WTC11 (cell line): Measurements from ENCODE around the gene PRKACG.

Source experiments
- ATF1 ChIP-seq: sonication (generic); formaldehyde crosslinking; IDR thresholded peaks from 2 replicates; pipeline ENCODE4 v1.8.1; 2023; ENCODE audit warnings: mild to moderate bottlenecking, moderate library complexity, missing genetic modification reagents
- ATF3 ChIP-seq: sonication (generic); formaldehyde crosslinking; conservative IDR thresholded peaks from 2 replicates; pipeline ENCODE4 v1.8.1; 2022; ENCODE audit warnings: mild to moderate bottlenecking, missing genetic modification reagents
- CTCF ChIP-seq: fragments of 200-600 bp; IDR thresholded peaks from 2 replicates; pipeline ENCODE4 v1.8.0; 2022; ENCODE audit warnings: antibody characterized with exemption
- FOXK1 ChIP-seq: sonication (generic); formaldehyde crosslinking; IDR thresholded peaks from 2 replicates; pipeline ENCODE4 v1.8.0; 2022; ENCODE audit warnings: mild to moderate bottlenecking, moderate library complexity, missing genetic modification reagents
- FOXP4 ChIP-seq: sonication (generic); formaldehyde crosslinking; IDR thresholded peaks from 2 replicates; pipeline ENCODE4 v1.8.0; 2022; ENCODE audit warnings: mild to moderate bottlenecking, missing genetic modification reagents
- JUN ChIP-seq: sonication (generic); formaldehyde crosslinking; IDR thresholded peaks from 2 replicates; pipeline ENCODE4 v1.8.0; 2023; ENCODE audit warnings: mild to moderate bottlenecking, missing genetic modification reagents
- NR2C2 ChIP-seq: sonication (generic); formaldehyde crosslinking; IDR thresholded peaks from 2 replicates; pipeline ENCODE4 v1.8.0; 2022; ENCODE audit warnings: mild to moderate bottlenecking, missing genetic modification reagents
- ZNF263 ChIP-seq: sonication (generic); formaldehyde crosslinking; IDR thresholded peaks from 2 replicates; pipeline ENCODE4 v1.8.1; 2022; ENCODE audit warnings: low read depth, mild to moderate bottlenecking, moderate library complexity, missing genetic modification reagents

GRCh38 chr9:68975365-68976043 lies 38.4 kb downstream of the PRKACG start:
- TF ChIP-seq CTCF: no peak
- no peak for TF ChIP-seq ATF3 (CRISPR knock-in tag)
- TF ChIP-seq JUN (CRISPR knock-in tag): no peak
- no peak for TF ChIP-seq ATF1 (CRISPR knock-in tag)
- TF ChIP-seq NR2C2 (CRISPR knock-in tag): no peak
- no peak for TF ChIP-seq FOXP4 (CRISPR knock-in tag)
- no peak for TF ChIP-seq FOXK1 (CRISPR knock-in tag)
- no peak for TF ChIP-seq ZNF263 (CRISPR knock-in tag)
